ENCODE measurements around the gene PIGU. TPM values are rescaled to one million over a fixed set of nuclear protein-coding genes. Genes with fewer than 3 reads are reported as not detected.
A peak's percentile ranks its signal among the peaks of the same experiment; 100 is the strongest.

The PIGU gene
- total and polyA plus RNA-seq, 2 donors (not counting 1 experiment from before 2014, with no cell fraction given) = 12.0 to 19.3 TPM

- H3K27me3 ChIP-seq (replicated peaks in 1 of 4; ENCODE audit: control extremely low read depth in 1 of 4, control insufficient read depth in 3 of 4, insufficient read depth in 4 of 4, low read length in 3 of 4) = no peaks in the 10 kb centered on the region
- peaks cover 7% of the 10 kb centered on the region for H4K20me1 ChIP-seq (ENCODE audit: control insufficient read depth, insufficient read depth, low read length, poor library complexity, severe bottlenecking)
- ATAC-seq (ENCODE audit: low read depth) (no peak), DNase-seq (peak; percentile 22)
- Mint-ChIP-seq H3K4me3 (no peak overlapping the region), H3K9me3 (ENCODE audit: insufficient read depth) (no peaks in the 10 kb centered on the region), H3K27ac (no peak overlapping the region), H3K4me1 (peaks cover 17% of the 10 kb centered on the region), H3K27me3 (no peaks in the 10 kb centered on the region)
- intact Hi-C loops (cut with micrococcal nuclease) = no loop called here
- H3K79me2 ChIP-seq (ENCODE audit: control insufficient read depth, insufficient read depth, low read length) = no peaks in the 10 kb centered on the region
- H3K9ac ChIP-seq (ENCODE audit: low read length) = no peak overlapping the region
- H3K27ac ChIP-seq (ENCODE audit: low read length in 2 of 2) = no peak overlapping the region
- TF ChIP-seq EZH2 (IDR thresholded peaks at IDR 0.05; ENCODE audit: borderline replicate concordance, insufficient read depth, low read depth, low read length, poor library complexity, severe bottlenecking) (no peak), CTCF (IDR thresholded peaks at IDR 0.05) (no peak)
- ChIA-PET CTCF (interaction anchor here (0.5 to 1.1 kb wide), 2 partner anchors 8 to 343 kb away, joined by 3 to 5 read pairs; no protein-coding TSS in a partner anchor), POLR2A (no interaction called here)
- no peaks in the 10 kb centered on the region for H3K9me3 ChIP-seq (ENCODE audit: control extremely low read depth in 1 of 3, control insufficient read depth in 2 of 3, insufficient read depth in 1 of 3, low read length in 2 of 3)
- H3K4me2 ChIP-seq (replicated peaks; ENCODE audit: low read depth, low read length, poor library complexity, severe bottlenecking) = no peak overlapping the region
- H3K36me3 ChIP-seq (replicated peaks in 1 of 2; ENCODE audit: control extremely low read depth in 1 of 2, control insufficient read depth in 1 of 2, extremely low read depth in 1 of 2, insufficient read depth in 2 of 2, low read length in 1 of 2) = peaks cover 0 to 9% of the 10 kb centered on the region in 2 experiments
- no peak overlapping the region for H2AFZ ChIP-seq (ENCODE audit: insufficient read depth, low read depth, low read length, poor library complexity, severe bottlenecking)
- 94% methylated on average over 2 of the region's 3 CpGs for WGBS (ENCODE audit: insufficient coverage)
- H3K4me1 ChIP-seq (ENCODE audit: control insufficient read depth in 2 of 2, insufficient read depth in 2 of 2, low read length in 2 of 2) = peaks cover 10 to 14% of the 10 kb centered on the region in 2 donors
- H3K4me3 ChIP-seq (ENCODE audit: control extremely low read depth in 1 of 5, extremely low read depth in 1 of 5, insufficient read depth in 1 of 5, low read depth in 2 of 5, low read length in 4 of 5) = no peak overlapping the region
These were observed 35.0 kb upstream of the PIGU start for GRCh38 chr20:34711813-34712430.

DNA sequence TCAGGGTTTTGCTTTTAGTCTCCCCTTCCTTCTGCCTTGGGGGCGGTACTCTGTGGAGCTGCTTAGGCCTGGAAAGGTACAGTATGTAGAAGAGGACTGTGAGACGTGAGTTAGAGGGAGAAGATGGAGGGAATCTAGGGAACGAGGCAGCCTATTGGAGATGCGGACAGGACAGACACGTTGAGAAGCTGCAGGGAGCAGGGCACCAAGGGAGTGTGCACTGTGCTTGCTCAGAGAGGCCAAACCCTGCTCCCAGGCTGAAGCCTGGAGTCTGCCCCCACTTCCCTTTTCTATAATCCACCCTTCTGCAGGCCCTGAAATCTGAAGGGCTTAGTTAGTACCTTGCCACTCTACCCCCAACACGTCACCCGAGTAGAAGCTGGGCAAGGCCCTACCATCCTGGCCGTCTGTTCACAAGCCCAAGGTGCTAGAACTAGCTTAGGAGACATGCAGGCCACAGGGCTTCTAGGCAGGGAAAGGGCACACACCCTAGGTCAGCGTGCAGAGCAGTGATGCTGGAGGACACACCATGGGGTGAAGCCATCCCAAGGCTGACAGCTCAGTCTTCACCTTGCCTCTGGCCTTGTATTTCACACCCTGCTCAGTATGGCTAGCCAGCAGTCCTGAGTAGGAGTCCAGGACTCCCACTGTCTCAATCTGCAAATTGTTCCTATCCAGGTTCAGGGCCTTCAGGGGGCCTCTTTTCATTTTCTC is 34.1 kb upstream of the PIGU start:
- H3K4me3 Mint-ChIP-seq = peak overlapping the region; percentile 82
- H3K27me3 Mint-ChIP-seq = no peaks in the 10 kb centered on the region
- Histone ChIP-seq H3K9me3 (ENCODE audit: control extremely low read depth in 1 of 3, control insufficient read depth in 2 of 3, insufficient read depth in 1 of 3, low read length in 2 of 3) (no peaks in the 10 kb centered on the region), H3K9ac (ENCODE audit: low read length) (no peak overlapping the region), H3K4me3 (ENCODE audit: control extremely low read depth in 1 of 5, extremely low read depth in 1 of 5, insufficient read depth in 1 of 5, low read depth in 2 of 5, low read length in 4 of 5) (no peak overlapping the region), H3K27me3 (replicated peaks in 1 of 4; ENCODE audit: control extremely low read depth in 1 of 4, control insufficient read depth in 3 of 4, insufficient read depth in 4 of 4, low read length in 3 of 4) (no peaks in the 10 kb centered on the region), H3K36me3 (replicated peaks in 1 of 2; ENCODE audit: control extremely low read depth in 1 of 2, control insufficient read depth in 1 of 2, extremely low read depth in 1 of 2, insufficient read depth in 2 of 2, low read length in 1 of 2) (peaks cover 0 to 9% of the 10 kb centered on the region in 2 experiments), H3K27ac (ENCODE audit: low read length in 2 of 2) (no peak overlapping the region), H3K79me2 (ENCODE audit: control insufficient read depth, insufficient read depth, low read length) (no peaks in the 10 kb centered on the region), H3K4me1 (ENCODE audit: control insufficient read depth in 2 of 2, insufficient read depth in 2 of 2, low read length in 2 of 2) (peaks cover 10 to 14% of the 10 kb centered on the region in 2 donors), H2AFZ (ENCODE audit: insufficient read depth, low read depth, low read length, poor library complexity, severe bottlenecking) (no peak overlapping the region), H3K4me2 (replicated peaks; ENCODE audit: low read depth, low read length, poor library complexity, severe bottlenecking) (no peak overlapping the region), H4K20me1 (ENCODE audit: control insufficient read depth, insufficient read depth, low read length, poor library complexity, severe bottlenecking) (peaks cover 7% of the 10 kb centered on the region)
- peak overlapping the region; percentile 10 for H3K27ac Mint-ChIP-seq
- ChIA-PET CTCF (interaction anchor here (1.1 to 3.3 kb wide), 5 partner anchors 8 to 408 kb away, joined by 3 to 21 read pairs (median 5); partner anchors contain the start of genes AHCY and PIGU), POLR2A (no interaction called here)
- ATAC-seq (ENCODE audit: low read depth) = no peak
- intact Hi-C loops (cut with micrococcal nuclease) = no loop called here
- WGBS (ENCODE audit: insufficient coverage) = 94% methylated on average over 8 of the region's 9 CpGs
- TF ChIP-seq CTCF (IDR thresholded peaks at IDR 0.05) (no peak), EZH2 (IDR thresholded peaks at IDR 0.05; ENCODE audit: borderline replicate concordance, insufficient read depth, low read depth, low read length, poor library complexity, severe bottlenecking) (no peak)
- H3K4me1 Mint-ChIP-seq = peaks cover 17% of the 10 kb centered on the region
- peak; percentile 39 for DNase-seq
- no peaks in the 10 kb centered on the region for H3K9me3 Mint-ChIP-seq (ENCODE audit: insufficient read depth)
